ENCODE data around the gene SNX19. TPM values are rescaled to one million over a fixed set of nuclear protein-coding genes. Genes with fewer than 3 reads are reported as not detected.

Gene SNX19
- total and polyA plus RNA-seq, 8 donors = 11.7 to 37.2 (median 22.4) TPM

DNA sequence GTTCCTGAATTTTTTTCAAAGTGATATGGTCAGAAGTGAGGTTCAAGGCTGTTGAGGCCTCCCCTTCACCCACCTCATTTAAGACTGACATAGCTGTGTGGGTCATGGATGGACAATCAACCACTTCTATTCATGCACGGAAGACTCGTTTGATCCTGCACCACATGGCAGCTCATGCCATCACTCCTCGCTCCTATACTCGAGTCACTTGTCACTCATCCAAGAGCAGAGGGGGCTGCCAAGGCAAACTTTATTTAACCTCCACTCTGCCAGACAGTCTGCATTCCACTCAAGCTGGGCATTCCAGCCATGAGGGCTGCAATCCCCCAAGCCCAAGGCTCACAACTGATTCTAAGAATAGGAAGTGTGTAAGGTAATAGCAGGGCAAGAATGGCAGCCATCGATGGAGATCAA, 34.1 kb downstream of the SNX19 start:
- no peak for ATAC-seq
- intact Hi-C loops (cut with DNase I) = no loop called here
- no peak for FAIRE-seq
- no peak for DNase-seq
- Histone ChIP-seq H3K9me3 (no peaks in the 10 kb centered on the region), H3K36me3 (peaks cover 3 to 64% (median 22%) of the 10 kb centered on the region in 3 donors), H3K27me3 (no peaks in the 10 kb centered on the region), H3K27ac (no peak overlapping the region), H3K4me1 (no peaks in the 10 kb centered on the region), H3K4me3 (no peak overlapping the region)
- TF ChIP-seq, protein P1, sequence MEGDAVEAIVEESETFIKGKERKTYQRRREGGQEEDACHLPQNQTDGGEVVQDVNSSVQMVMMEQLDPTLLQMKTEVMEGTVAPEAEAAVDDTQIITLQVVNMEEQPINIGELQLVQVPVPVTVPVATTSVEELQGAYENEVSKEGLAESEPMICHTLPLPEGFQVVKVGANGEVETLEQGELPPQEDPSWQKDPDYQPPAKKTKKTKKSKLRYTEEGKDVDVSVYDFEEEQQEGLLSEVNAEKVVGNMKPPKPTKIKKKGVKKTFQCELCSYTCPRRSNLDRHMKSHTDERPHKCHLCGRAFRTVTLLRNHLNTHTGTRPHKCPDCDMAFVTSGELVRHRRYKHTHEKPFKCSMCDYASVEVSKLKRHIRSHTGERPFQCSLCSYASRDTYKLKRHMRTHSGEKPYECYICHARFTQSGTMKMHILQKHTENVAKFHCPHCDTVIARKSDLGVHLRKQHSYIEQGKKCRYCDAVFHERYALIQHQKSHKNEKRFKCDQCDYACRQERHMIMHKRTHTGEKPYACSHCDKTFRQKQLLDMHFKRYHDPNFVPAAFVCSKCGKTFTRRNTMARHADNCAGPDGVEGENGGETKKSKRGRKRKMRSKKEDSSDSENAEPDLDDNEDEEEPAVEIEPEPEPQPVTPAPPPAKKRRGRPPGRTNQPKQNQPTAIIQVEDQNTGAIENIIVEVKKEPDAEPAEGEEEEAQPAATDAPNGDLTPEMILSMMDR (IDR thresholded peaks at IDR 0.05) = no peak
- 54 to 61% methylated on average over 5 of the region's 5 CpGs for WGBS, 2 donors

DNA sequence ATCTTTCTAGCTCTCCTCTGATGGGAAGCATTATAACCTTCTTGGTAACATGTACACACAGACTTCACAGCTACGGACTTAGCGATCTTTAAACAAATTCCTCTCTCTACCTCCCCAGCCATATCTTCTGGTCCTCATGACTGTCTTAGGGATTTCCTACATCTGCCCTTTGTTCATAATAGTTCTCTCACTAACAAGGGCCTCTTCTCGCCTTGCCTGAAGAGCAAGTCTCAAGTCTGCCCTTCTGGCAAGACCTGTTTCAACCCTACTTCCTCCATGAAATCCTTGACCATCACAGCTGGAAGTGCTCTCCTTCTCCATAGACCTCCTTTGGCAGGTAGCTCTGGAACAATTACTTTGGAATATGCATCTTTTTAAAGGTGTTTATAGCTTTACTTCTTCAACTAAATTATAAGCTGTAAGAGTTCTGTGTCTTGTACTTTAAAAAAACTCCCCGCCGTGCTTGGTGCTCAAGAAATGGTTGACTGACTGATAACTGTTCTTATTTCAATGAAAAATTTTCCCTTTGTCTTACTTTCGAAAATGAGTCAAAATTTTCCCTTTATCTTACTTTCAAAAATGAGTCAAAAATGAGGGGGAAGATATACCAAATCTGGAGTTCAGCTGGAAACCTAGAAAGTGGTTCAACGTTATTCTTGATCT, 34.7 kb downstream of the SNX19 start:
- ATAC-seq = no peak
- peaks cover 3 to 70% (median 22%) of the 10 kb centered on the region in 3 donors for H3K36me3 ChIP-seq

DNA sequence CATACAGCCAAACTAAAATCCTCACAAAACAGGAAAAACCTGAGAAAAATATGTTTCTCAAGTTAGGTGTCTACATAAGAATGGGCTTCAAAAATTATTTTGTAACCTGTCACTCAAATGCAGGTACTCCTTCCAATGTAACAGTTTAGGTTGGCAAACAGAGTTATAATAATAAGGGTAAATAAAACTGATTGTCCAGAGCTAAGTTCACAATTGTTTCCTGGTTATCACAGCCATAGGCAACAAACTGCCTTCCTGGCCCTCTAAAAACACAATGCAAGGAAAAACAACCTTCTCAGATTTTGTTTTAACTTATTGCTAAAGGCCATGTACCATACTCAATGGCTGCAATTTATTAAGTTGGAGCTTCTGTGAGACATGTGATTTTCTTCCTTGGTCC, 36.4 kb downstream of the SNX19 start:
- DNase-seq = no peak
- no peak for ATAC-seq
- Histone ChIP-seq H3K36me3 (peaks cover 3 to 82% (median 23%) of the 10 kb centered on the region in 3 donors), H3K27me3 (no peaks in the 10 kb centered on the region), H3K4me1 (no peaks in the 10 kb centered on the region), H3K27ac (no peak overlapping the region), H3K9me3 (no peaks in the 10 kb centered on the region), H3K4me3 (no peak overlapping the region)
- TF ChIP-seq, protein P1 (IDR thresholded peaks at IDR 0.05) = no peak
- intact Hi-C loops (cut with DNase I) = no loop called here
- no peak for FAIRE-seq

More for the DNA sequence above, 34.7 kb downstream of the SNX19 start:
- no peak overlapping the region for H3K4me3 ChIP-seq
- no peaks in the 10 kb centered on the region for H3K4me1 ChIP-seq
- H3K27me3 ChIP-seq = no peaks in the 10 kb centered on the region
- H3K27ac ChIP-seq = no peak overlapping the region
- intact Hi-C loops (cut with DNase I) = no loop called here
- FAIRE-seq (no peak), DNase-seq (no peak)
- WGBS, 2 donors = 89 to 93% methylated on average over 7 of the region's 7 CpGs
- H3K9me3 ChIP-seq = no peaks in the 10 kb centered on the region
- TF ChIP-seq, protein P1 (IDR thresholded peaks at IDR 0.05) = no peak

DNA sequence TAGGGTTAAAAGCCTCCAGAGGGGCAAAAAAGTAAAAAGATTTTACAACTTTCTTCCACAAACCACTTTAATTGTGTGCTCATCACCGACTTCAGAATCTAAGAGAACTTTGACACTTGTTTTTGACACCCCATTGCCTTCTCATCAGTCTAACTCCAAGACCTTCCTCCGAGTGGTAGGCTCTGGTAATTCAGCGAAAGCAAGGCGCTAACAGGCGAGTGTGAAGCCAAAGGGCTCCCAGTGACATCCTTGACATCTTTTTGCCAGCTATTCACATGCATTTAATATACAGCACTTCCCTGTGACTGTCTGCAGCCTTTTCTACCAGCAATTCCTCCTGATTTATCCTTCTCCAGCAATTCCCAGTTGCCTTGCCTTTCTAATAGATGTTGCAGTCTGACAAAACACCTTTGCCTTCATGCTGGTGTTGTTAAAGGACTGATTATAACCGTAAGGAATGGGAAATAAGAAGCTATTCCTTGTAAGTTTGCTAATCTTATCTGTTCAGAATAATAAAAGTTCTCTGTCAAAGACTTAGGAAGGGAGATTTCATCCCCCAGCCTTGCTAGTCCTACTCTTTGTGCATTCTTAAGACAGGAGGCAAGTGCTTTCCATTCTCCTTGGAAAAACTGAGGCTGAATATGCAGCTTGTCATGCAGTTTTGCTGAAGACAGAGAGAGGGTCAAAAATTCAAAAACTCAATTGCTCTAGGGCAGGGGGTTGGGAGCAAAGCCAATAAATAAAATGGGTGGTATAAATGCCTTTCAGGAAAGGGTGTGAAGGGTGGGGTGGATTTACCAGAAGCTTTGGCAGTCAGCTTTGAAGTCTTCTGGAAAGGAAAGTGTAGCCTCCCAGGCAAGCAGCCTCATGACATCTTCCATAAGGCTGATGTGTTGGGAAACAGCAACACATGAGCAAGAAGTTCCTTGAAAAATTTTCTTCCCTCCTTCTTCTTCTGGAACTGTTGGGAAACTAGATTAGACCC, 39.1 kb downstream of the SNX19 start:
- H3K36me3 ChIP-seq = peaks cover 1 to 72% (median 22%) of the 10 kb centered on the region in 3 donors
- TF ChIP-seq, protein P1 (IDR thresholded peaks at IDR 0.05) = no peak
- no peaks in the 10 kb centered on the region for H3K9me3 ChIP-seq
- ATAC-seq = peak in 2 of 4 donors; percentile 17 to 55
- WGBS, 2 donors = 76 to 81% methylated on average over 6 of the region's 6 CpGs
- no peak overlapping the region for H3K27ac ChIP-seq
- no peak for DNase-seq
- intact Hi-C loops (cut with DNase I) = no loop called here
- no peaks in the 10 kb centered on the region for H3K27me3 ChIP-seq
- H3K4me3 ChIP-seq = no peak overlapping the region
- FAIRE-seq = no peak
- no peaks in the 10 kb centered on the region for H3K4me1 ChIP-seq

Data from pancreas (tissue), 10 donors.